ENCODE measurements around the gene ESR2. TPM values are rescaled to one million over a fixed set of nuclear protein-coding genes. Genes with fewer than 3 reads are reported as not detected.
A peak's percentile ranks its signal among the peaks of the same experiment; 100 is the strongest.

ESR2 gene
- total RNA-seq, 1 experiment from 2014 or later = 0.15 TPM

DNA sequence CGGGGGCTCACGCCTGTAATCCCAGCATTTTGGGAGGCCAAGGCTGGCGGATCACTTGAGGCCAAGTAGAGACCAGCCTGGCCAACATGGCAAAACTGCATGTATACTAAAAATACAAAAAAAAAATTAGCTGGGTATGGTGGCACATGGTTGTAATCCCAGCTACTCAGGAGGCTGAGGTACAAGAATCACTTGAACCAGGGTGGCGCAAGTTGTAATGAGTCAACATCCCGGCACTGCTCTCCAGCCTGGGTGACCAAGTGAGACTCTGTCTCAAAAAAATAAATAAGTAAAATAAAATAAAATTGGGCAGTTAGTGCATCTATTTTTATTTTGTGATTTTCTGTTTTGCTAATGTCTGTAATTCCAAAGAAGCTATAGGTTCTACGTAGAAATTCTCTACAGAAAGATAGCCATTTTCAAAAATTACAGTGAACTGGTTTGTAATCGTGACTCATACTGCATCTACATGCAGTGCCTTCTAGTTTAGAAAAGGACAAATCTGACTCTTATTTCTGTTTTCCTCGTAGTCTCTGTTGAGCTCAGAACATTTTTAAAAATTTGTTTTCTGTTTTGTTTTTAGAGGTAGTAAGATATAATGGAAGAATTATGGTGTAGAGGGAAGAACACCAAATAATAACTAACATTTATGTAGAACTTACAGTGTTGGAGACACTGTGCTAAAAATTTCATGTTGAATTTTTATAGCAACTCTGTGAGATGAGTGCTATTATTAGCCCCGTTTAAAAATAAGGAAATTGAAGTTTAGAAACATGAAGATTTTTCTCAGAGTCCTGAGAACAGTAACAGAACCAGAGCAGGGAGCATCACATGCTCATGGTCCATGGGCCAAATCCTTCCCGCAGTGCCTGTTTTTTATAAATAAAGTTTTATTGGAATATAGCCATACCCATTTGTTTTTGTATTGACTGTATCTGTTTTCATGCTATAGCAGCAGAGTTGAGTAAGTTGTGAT is 240.2 kb downstream of the ESR2 start:
- no peak overlapping the region for H3K4me3 Mint-ChIP-seq
- no peak overlapping the region for H2BK12ac ChIP-seq (ENCODE audit: insufficient read length, low read depth, low read length)
- no peak overlapping the region for H2BK20ac ChIP-seq (ENCODE audit: low read depth, low read length, poor library complexity, severe bottlenecking)
- H2BK120ac ChIP-seq (ENCODE audit: low read depth, low read length, poor library complexity, severe bottlenecking) = no peak overlapping the region
- no peaks in the 10 kb centered on the region for H3K23me2 ChIP-seq (ENCODE audit: insufficient read length, low read depth, low read length, poor library complexity, severe bottlenecking)
- no peak overlapping the region for H4K5ac ChIP-seq (ENCODE audit: insufficient read length, low read depth, low read length)
- TF ChIP-seq, protein P1, sequence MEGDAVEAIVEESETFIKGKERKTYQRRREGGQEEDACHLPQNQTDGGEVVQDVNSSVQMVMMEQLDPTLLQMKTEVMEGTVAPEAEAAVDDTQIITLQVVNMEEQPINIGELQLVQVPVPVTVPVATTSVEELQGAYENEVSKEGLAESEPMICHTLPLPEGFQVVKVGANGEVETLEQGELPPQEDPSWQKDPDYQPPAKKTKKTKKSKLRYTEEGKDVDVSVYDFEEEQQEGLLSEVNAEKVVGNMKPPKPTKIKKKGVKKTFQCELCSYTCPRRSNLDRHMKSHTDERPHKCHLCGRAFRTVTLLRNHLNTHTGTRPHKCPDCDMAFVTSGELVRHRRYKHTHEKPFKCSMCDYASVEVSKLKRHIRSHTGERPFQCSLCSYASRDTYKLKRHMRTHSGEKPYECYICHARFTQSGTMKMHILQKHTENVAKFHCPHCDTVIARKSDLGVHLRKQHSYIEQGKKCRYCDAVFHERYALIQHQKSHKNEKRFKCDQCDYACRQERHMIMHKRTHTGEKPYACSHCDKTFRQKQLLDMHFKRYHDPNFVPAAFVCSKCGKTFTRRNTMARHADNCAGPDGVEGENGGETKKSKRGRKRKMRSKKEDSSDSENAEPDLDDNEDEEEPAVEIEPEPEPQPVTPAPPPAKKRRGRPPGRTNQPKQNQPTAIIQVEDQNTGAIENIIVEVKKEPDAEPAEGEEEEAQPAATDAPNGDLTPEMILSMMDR (conservative IDR thresholded peaks at IDR 0.05) = no peak
- H4K91ac ChIP-seq (ENCODE audit: insufficient read length, low read depth, low read length) = no peak overlapping the region
- H3K23ac ChIP-seq (ENCODE audit: insufficient read length, low read depth, low read length) = no peak overlapping the region
- no peak overlapping the region for H3K27ac ChIP-seq (ENCODE audit: insufficient read length, low read depth, low read length)
- no peak for DNase-seq
- peaks cover 10 to 12% of the 10 kb centered on the region in 2 experiments for H3K4me1 Mint-ChIP-seq
- no peaks in the 10 kb centered on the region for H3K4me1 ChIP-seq (ENCODE audit: insufficient read depth, low read length)
- H3K18ac ChIP-seq (ENCODE audit: insufficient read length, low read depth, low read length) = no peak overlapping the region
- no peak overlapping the region for H3K56ac ChIP-seq (ENCODE audit: insufficient read length, low read depth, low read length)
- H3K27me3 Mint-ChIP-seq (ENCODE audit: low read depth) = no peaks in the 10 kb centered on the region
- no peak overlapping the region for H3T11ph ChIP-seq (ENCODE audit: low read length)
- no peak overlapping the region for H3K4ac ChIP-seq (ENCODE audit: low read depth, low read length)
- H4K8ac ChIP-seq (replicated peaks; ENCODE audit: insufficient read length, low read depth, low read length) = no peak overlapping the region
- H2BK5ac ChIP-seq (ENCODE audit: insufficient read length, low read length) = no peak overlapping the region
- H4K20me1 ChIP-seq (ENCODE audit: control insufficient read depth, insufficient read depth, insufficient read length) = no peaks in the 10 kb centered on the region
- H3K36me3 Mint-ChIP-seq (ENCODE audit: insufficient read depth in 1 of 3, low read depth in 3 of 3) = peaks cover 12 to 28% (median 25%) of the 10 kb centered on the region in 3 experiments
- H3K9ac ChIP-seq (ENCODE audit: extremely low read depth, insufficient read length, low read length) = no peak overlapping the region
- H2AK5ac ChIP-seq (ENCODE audit: insufficient read length, low read length) = no peak overlapping the region
- no peaks in the 10 kb centered on the region for H3K79me1 ChIP-seq (ENCODE audit: insufficient read depth, low read depth, low read length, poor library complexity, severe bottlenecking)
- WGBS (ENCODE audit: extremely low coverage, insufficient read length, low lambda C conversion rate) = no CpG with 5 or more reads among the region's 10 CpGs
- H3K9me3 Mint-ChIP-seq = no peaks in the 10 kb centered on the region
- H3K79me2 ChIP-seq (ENCODE audit: insufficient read depth, low read length) = no peaks in the 10 kb centered on the region
- no peak overlapping the region for H2AFZ ChIP-seq (ENCODE audit: low read length)
- H3K9me3 ChIP-seq (ENCODE audit: control insufficient read depth, low read depth, low read length) = no peaks in the 10 kb centered on the region
- H3K4me2 ChIP-seq (ENCODE audit: insufficient read depth, insufficient read length, low read length) = no peak overlapping the region
- no peak overlapping the region for H3K14ac ChIP-seq (ENCODE audit: insufficient read depth, low read length)
- H2BK15ac ChIP-seq (ENCODE audit: low read depth, low read length) = no peak overlapping the region
- H3K27me3 ChIP-seq (ENCODE audit: insufficient read depth, low read length) = no peaks in the 10 kb centered on the region
- H3K27ac Mint-ChIP-seq = 0 out of 7 replicates have a peak overlapping the region, but pooled peaks of 1 of the 3 experiments have one; percentile 12
